ENCODE results near the gene CITED4.
A peak's percentile ranks its signal among the peaks of the same experiment; 100 is the strongest.

CITED4 gene

GRCh38 chr1:40834968-40835545 is 27.1 kb downstream of the CITED4 start:
- no peak for DNase-seq (ENCODE audit: low spot score)

- no peak for DNase-seq (ENCODE audit: low spot score)
Measured at GRCh38 chr1:40833979-40834378, 28.2 kb downstream of the CITED4 start.

DNA sequence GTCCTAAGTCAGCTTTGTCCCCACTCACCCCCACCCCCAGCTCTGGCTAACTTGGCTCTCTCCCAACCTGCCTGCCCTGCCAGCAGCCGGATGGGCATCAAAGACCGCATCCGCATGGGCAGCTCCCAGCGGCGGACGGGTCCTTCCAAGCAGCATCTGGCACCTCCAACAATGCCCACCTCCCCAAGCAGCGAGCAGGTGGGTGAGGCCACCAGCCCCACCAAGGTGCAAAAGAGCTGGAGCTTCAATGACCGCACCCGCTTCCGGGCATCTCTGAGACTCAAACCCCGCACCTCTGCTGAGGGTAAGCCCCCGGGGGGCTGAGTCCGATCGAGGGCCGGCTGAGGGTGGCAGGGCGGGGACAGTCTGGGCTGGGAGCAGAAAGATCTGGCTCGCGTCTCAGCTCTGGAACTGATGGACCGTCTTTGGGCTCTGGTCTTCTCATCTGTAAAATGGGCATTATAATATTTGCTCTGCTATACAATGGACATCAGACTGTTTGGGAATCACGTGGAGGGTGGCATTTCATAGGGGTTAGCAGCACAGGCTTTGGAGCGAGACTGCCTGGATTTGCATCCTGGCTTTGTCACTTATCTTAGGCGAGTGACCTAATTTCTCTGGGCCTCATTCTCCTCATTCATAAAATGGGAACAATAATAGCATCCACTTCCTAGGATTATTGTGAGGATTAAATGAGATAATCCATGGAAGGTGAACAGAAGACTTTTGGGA is 31.0 kb downstream of the CITED4 start:
- DNase-seq (ENCODE audit: low spot score): no peak

DNA sequence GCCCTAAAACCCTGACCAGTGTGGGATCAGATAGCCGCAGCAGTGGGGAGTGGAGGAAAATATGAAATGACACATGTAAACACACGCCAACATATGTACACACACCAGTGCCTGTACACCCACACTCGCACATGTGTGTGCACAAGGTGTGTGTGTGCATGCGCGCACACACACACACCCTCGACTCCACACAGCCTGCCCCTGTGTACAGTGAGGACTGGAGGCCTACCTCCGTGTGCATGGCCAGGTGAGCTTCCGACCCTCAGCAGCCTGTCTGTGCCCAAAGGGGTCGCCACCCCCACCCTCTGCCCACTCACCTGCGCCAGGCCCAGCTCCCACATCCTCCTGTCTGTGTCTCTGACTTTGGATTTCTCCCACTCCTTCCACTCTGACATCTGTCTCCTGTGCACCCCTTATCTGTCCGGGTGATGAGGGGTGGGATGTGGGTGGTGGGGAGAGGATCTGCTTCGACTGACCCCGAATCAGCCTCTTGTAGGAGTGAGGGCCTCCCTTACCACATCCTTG is 31.7 kb downstream of the CITED4 start:
- DNase-seq (ENCODE audit: low spot score): no peak

GRCh38 chr1:40829631-40830245 is 32.4 kb downstream of the CITED4 start:
- DNase-seq (ENCODE audit: low spot score): no peak

GRCh38 chr1:40825996-40826395 is 36.2 kb downstream of the CITED4 start:
- no peak for DNase-seq (ENCODE audit: low spot score)

- no peak for DNase-seq (ENCODE audit: low spot score)
Measured at GRCh38 chr1:40825435-40825788, 36.8 kb downstream of the CITED4 start.

- no peak for DNase-seq (ENCODE audit: low spot score)
Measured at GRCh38 chr1:40824591-40825434, 37.4 kb downstream of the CITED4 start.

DNA sequence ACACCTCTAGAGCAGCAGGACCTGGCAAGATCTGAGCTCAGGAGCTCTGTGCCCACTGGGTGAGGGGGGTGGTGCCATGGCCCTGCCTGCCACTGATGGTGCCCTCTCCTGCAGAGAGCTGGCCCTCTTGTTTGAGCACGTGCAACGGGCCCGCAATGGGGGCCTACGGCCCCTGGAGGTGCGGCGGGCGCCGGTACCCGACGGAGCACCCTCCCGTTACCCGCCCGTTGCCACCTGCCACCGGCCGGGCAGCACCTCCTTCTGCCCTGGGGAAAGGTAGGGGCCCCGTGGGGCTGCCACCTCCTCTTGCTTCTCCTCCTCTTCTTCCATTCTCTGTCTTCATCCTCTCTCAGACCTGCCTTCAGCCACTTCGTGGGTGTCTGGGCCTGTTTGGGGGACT is 38.2 kb downstream of the CITED4 start:
- DNase-seq (ENCODE audit: low spot score): no peak

GRCh38 chr1:40823345-40823744 is 38.8 kb downstream of the CITED4 start:
- DNase-seq (ENCODE audit: low spot score): no peak

- DNase-seq (ENCODE audit: low spot score): no peak
Measured at GRCh38 chr1:40822890-40823289, 39.3 kb downstream of the CITED4 start.

DNA sequence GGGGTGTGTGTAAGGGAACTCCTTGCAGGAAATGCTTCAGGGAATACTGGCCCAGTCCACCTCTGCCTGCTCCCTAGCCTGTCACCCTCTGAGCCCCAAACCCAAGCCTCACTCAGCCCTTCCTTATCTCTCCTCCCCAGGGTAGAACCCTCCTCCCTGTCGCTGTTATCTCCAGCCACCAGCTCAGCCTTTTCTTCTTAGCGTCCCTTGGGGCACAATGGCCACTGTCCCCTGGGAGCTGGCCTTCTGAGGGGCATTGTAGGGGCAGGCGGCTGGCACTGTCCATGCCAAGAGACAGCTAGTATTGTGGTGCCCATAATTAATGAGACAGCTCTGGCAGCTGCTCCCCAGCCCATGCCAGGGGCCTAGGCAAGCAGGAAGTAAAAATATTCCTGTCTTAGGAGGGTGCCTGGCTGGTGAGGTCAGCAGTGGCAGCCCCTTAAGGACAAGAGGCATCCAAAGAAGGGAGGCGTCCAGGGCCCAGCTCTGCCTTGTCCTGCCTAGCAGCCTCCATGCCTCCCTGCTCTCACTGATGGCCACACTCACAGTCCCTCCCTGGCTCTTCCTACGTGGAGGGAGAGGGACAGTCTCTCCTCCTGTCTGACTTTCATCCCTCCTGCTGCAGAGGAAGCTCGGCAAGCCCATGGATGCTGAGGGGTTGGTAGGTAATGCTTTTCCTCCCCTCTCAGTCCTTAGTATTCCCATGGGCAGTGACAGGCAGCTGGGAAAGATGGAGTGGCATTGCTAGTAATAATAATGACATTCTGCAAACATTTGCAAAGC is 41.1 kb downstream of the CITED4 start:
- DNase-seq (ENCODE audit: low spot score): no peak

GRCh38 chr1:40820251-40820797 is 41.8 kb downstream of the CITED4 start:
- no peak for DNase-seq (ENCODE audit: low spot score)

DNA sequence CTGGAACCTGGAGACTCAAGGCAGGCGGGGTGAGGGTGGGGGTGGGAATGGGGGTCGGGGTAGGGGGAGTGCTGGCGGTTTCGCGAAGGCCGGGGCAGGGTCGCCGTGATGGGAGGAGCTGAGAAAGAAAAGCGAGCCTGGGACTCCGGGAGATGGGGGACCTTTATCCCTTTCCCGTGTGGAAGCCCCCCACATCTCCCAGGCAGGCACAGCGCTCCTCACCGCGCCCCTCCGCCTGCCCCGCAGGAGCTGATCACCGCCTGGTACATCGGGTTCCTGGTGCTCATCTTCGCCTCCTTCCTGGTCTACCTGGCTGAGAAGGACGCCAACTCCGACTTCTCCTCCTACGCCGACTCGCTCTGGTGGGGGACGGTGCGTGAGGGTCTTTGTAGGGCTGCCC is 43.1 kb downstream of the CITED4 start:
- DNase-seq (ENCODE audit: low spot score): no peak

DNA sequence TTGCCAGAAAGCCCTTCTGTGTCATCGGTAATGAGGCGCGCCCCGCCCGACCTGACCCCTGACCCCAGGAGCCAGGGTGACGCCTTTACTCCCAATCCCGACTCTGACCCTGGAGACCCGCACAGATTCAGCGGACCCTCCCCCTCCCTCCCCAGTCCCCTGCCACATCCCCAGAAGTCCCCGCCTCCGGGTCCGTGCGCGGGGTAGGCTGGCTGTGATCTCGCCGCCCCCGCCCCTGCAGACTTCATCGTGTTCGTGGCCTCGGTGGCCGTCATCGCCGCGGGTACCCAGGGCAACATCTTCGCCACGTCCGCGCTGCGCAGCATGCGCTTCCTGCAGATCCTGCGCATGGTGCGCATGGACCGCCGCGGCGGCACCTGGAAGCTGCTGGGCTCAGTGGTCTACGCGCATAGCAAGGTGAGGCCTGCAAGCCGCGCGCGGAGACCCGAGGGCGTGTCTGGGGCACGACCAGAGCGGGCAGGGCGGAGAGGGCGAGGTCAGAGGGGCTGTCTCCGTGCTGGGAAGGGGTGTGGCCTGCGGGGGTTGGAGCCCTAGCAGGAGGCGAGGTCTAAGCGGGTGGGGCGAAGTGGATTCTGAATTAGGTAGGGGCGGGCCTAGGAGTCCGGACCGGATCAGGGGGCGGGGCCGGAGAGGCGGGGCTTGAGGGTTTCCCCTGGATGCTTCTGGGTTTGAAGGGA is 43.8 kb downstream of the CITED4 start:
- peak; percentile 91 for DNase-seq (ENCODE audit: low spot score)

GRCh38 chr1:40817791-40818263 is 44.3 kb downstream of the CITED4 start:
- DNase-seq (ENCODE audit: low spot score): no peak

GRCh38 chr1:40815420-40815819 is 46.7 kb downstream of the CITED4 start:
- DNase-seq (ENCODE audit: low spot score): no peak

Measured in CD4-positive, alpha-beta T cell treated with Interleukin-6 at 100 ng/mL for 8 hours (primary cell).